HG03095 (cell line): ENCODE results near the gene TMEM120B.

Experiments used
- ATAC-seq: cut with Tn5 transposase; IDR thresholded peaks from one replicate; pipeline ENCODE4 v1.9.1; 2021; ENCODE audit warnings: moderate library complexity; ENCODE audit not compliant: unreplicated experiment

TMEM120B gene

GRCh38 chr12:121770813-121771625 is 58.5 kb downstream of the TMEM120B start:
- ATAC-seq = no peak

- ATAC-seq = peak; percentile 59
Observed at GRCh38 chr12:121773011-121773777, 60.6 kb downstream of the TMEM120B start.

DNA sequence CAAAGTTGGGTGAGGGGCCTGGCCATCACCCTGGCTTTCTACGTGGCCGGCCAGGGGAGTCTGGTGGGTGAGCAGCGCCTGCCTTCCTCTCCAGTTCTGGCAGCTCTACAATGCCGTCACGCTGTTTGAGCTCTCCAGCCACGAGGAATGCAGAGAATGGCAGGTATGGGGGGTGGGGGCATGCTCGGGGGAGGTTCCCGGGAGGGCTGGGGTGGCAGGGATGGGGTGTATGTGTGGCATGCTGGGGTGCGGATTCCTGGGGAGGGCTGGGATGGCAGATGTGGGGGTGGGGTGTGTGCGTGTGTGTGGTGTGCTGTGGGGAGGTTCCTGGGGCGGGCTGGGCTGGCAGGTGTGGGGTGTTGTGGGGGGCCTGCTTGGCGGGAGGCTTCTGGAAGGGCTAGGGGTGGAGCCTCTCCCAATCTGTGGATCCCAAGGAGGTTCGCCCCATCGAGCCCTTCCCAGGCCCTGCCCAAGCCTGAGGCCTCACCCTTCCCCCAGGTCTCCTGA is 62.5 kb downstream of the TMEM120B start:
- no peak for ATAC-seq

DNA sequence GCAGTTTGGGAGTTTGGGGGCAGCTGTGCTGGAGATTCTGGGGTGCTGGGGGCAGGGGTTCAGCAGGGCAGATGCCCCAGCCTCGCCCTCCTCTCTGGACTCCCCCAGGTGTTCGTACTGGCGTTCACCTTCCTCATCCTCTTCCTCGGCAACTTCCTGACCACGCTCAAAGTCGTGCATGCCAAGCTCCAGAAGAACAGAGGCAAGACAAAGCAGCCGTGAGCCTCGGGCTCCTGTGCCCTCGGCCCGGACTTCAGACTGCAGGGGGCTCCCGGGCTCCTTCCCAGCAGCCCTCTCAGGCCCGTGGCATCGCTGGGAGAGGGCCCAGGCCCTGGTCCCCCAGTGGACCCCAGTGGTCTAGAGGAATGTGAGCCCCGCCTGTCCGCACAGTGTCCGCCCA is 62.9 kb downstream of the TMEM120B start:
- ATAC-seq = no peak

DNA sequence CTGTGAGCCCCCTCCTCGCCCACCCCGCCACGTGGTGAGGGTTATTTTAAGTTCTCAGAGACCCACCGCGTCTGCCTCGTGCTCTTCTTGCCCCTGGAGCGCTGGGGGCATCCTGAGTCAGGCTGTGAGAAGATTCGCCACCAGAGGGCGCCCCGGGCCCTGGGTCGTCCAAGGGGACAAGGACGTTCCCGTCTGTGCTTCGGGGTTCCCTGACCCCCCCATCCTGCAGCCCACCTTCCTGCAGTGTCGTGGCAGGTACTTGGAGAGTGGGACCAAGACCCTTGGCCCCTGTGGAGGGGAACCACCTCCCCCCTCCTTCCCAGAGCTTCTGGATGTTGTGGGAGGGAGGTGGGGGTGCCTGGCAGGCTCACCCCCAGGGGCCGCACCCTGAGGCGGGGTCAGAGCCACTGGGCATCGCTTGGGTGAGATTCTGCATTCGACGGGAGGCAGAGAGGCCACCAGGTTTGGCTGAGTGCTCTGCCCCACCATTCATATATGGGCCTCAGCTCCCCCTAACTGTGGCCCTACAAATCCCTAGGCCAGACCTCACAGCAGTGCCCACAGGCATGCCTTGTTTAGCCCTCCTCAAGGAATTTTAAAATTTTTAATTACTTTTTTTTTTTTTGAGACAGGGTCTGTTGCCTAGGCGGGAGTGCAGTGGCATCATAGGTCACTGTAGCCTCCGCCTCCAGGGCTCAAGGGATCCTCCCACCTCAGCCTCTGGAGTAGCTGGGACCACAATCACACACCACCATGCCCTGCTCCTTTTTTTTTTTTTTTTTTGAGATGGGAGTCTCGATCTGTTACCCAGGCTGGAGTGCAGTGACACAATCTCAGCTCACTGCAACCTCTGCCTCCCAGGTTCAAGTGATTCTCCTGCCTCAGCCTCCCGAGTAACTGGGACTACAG is 63.9 kb downstream of the TMEM120B start:
- no peak for ATAC-seq

DNA sequence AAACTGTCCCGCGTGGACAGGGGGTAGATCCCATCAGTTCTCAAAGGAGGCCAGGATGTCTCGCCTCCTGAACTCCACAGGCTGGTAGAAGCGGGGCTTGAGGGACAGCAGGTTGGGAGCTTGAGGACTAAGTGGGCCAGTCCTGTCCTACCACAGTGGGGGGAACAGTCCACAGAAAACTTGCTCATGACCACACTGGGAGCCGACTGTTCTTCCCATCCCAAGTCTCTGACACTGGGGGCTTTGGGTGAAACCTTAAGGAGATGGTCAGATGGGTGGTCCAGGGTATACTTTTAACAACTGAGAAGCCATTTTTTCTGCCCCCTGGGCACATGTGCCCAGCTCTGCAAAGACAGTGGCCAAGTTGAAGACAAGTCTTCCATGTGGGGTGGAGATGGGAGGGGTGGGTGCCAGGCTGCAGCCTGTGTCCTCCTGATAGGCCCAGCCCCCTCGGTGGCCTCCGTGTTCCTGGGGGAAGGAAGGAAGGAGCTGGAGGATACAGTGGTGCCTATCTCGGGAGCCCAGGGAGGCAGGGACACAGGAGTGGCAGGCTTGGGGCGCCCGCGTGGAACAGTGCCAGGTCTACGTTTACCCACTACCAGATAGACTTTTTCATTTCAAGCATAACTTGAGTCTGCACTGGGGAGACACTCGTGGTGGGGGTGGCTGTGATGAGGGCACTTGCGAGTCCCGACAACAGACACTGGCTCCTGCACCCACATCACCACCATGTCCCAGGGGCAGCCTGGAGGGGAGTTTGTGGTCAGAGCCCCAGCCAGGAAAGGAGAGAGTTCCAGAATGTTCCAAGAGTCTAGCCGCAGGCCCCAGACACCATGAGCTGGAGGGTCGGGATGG is 66.2 kb downstream of the TMEM120B start:
- ATAC-seq = no peak

GRCh38 chr12:121779422-121779895 is 66.9 kb downstream of the TMEM120B start:
- no peak for ATAC-seq

DNA sequence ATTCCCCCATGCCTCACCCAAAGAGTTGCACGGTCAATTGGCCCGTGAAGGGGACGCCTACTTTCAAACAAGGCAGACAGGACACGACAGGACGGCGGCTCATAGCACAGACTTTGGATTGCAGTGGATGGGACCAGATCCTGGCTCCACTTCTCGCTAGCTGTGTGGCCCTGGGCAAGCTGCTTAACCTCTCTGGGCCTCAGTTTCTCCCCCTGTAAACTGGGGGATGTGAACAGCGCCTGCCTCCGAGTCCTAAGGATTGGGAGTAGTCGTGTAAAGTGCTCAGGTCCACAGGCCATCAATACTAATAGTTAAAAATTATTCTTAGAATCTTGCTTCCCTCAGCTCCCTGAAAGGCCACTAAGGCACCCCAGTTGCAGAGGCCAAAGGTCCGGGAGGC is 67.9 kb downstream of the TMEM120B start:
- no peak for ATAC-seq

DNA sequence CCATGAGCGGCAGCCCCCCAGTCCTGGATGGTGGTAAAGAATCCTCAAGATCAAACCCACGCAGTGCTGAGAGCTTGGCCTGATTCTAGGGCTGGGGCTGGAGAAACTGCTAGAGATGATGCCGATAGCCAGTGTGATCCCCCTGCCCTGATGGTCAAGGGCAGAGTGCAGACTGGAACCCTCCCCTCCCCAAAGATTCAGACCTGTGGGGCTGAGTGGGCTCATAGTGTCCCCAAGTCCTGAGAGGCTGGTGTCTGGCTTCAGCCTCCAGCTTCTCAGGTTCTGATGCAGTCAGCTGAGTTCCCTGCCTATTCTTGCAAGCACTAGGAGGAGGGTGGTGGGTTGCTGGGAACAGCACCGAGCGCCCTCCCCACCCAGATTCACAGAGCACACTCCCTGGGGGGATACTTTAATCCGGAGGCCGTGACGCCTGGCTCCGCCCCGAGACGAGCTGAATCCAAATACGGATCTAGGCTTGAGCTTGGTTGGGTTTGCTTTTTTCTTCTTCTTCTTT is 69.0 kb downstream of the TMEM120B start:
- peak; percentile 4 for ATAC-seq

- ATAC-seq = peak; percentile 47
Observed at GRCh38 chr12:121781998-121782979, 69.7 kb downstream of the TMEM120B start.

DNA sequence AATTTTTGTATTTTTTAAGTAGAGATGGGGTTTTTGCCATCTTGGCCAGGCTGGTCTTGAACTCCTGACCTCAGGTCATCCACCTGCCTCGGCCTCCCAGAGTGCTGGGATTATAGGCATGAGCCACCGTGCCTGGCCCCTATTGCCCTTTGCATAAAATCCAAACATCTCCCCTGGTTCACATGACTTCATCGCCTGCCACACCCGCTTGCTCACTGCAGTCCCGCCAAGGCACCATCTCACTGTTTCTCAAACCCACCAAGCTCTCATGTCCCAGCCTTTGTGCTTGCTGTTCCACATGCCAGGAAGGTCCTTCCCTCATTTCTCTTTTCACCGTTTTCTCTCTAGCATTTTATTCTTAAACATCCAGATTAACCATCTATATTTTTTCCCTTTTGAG is 71.2 kb downstream of the TMEM120B start:
- ATAC-seq = no peak

- no peak for ATAC-seq
Observed at GRCh38 chr12:121784460-121784859, 71.9 kb downstream of the TMEM120B start.

DNA sequence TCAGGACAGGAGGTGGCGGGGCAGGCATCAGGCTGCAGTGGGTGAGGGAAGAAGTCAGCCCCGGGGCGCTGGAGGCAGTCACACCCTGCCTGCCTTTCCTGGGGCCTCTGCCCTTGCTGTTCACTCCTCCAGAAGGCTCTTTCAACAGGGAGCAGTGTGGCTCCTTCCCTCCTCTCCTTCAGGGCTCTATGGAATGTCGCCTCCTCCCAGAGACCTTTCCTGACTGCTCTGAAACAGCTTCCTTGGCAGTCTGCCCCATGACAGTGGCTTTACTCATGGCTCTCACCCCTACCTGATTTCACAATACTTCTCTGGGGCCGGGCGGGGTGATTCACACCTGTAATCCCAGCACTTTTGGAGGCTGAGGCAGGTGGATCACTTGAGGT is 73.9 kb downstream of the TMEM120B start:
- no peak for ATAC-seq

DNA sequence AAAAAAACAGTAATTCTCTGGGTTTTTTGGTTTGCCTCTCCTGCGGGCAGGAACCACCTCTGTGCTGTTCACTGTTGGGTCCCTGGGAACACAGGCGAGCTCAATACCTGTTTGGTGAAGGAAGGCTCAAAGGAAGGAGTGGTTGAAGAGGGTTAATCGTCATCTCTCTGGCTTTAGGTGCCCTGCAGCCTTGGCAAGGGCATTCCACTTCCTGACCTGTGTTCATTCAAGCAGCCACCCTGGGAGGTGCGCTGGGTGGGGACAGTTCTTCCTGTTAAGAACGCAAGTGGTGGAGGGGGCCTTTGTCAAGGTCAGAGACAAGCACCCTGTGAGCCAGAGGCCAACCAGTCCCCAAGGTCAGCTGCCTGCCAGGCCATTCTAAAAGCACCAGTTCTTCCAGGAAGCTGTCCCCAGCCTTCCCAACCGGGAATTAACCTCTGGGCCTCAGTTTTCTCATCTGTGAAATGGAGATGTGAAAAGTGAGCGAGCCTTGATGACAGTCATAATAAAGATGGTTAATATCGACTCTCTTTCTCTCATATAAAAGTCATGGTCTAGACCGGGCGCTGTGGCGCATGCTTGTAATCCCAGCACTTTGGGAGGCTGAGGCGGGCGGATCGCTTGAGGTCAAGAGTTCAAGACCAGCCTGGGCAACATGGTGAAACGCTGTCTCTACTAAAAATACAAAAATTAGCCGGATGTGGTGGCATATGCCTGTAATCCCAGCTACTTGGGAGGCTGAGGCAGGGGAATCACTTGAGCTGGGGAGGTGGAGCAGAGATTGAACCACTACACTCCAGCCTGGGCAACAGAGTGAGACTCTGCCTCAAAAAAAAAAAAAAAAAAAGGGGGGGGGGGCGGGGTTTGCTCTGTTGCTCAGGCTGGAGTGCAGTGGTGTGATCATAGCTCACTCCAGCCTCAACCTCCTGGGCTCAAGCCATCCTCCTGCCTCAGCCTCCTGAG is 74.8 kb downstream of the TMEM120B start:
- no peak for ATAC-seq

GRCh38 chr12:121788176-121788818 is 75.7 kb downstream of the TMEM120B start:
- ATAC-seq = no peak

- no peak for ATAC-seq
Observed at GRCh38 chr12:121789233-121789781, 76.8 kb downstream of the TMEM120B start.
